WTC11 (cell line): ENCODE data around the gene SERTAD1. TPM values are rescaled to one million over a fixed set of nuclear protein-coding genes. Genes with fewer than 3 reads are reported as not detected.

Source experiments
- ATAC-seq: fragments of 200-7000 bp; cut with Tn5 transposase; 2 replicates; pipeline ENCODE4 v1.10.0; 2021; ENCODE audit warnings: mild to moderate bottlenecking, moderate library complexity
- CTCF ChIA-PET: fragments of 300-600 bp; sonication (Branson Sonifier 250); formaldehyde crosslinking; loops from one replicate; lab custom pipeline; 2021; ENCODE audit warnings: antibody characterized with exemption; lab: Charles Lee
- POLR2A ChIA-PET: fragments of 350-600 bp; sonication (Branson Sonifier 250); formaldehyde crosslinking; loops from one replicate; lab custom pipeline; 2021; ENCODE audit warnings: antibody characterized with exemption; lab: Charles Lee
- DNase-seq: peaks from one replicate; pipeline ENCODE4 v3.0.0; 2021; ENCODE audit warnings: low spot score
- H3K27ac Mint-ChIP-seq: 2 replicates; pipeline ENCODE4 v1.8.0; 2021; ENCODE audit warnings: mixed read lengths
- H3K27me3 Mint-ChIP-seq: 2 replicates; pipeline ENCODE4 v1.8.0; 2021; ENCODE audit warnings: low read depth, mild to moderate bottlenecking, moderate library complexity, mixed read lengths
- H3K36me3 Mint-ChIP-seq: 2 replicates; pipeline ENCODE4 v1.8.0; 2021; ENCODE audit warnings: mixed read lengths
- H3K4me1 Mint-ChIP-seq: 2 replicates; pipeline ENCODE4 v1.8.0; 2022; ENCODE audit warnings: mixed read lengths
- H3K4me3 Mint-ChIP-seq: 2 replicates; pipeline ENCODE4 v1.8.0; 2021; ENCODE audit warnings: mild to moderate bottlenecking, moderate library complexity, mixed read lengths
- H3K9me3 Mint-ChIP-seq: 2 replicates; pipeline ENCODE4 v1.8.0; 2021; ENCODE audit warnings: mixed read lengths
- ATF1 ChIP-seq: sonication (generic); formaldehyde crosslinking; IDR thresholded peaks from 2 replicates; pipeline ENCODE4 v1.8.1; 2023; ENCODE audit warnings: mild to moderate bottlenecking, moderate library complexity, missing genetic modification reagents
- ATF3 ChIP-seq: sonication (generic); formaldehyde crosslinking; conservative IDR thresholded peaks from 2 replicates; pipeline ENCODE4 v1.8.1; 2022; ENCODE audit warnings: mild to moderate bottlenecking, missing genetic modification reagents
- CREM ChIP-seq: sonication (generic); formaldehyde crosslinking; IDR thresholded peaks from 2 replicates; pipeline ENCODE4 v1.8.1; 2022; ENCODE audit warnings: mild to moderate bottlenecking, missing genetic modification reagents, moderate library complexity
- E2F1 ChIP-seq: sonication (generic); formaldehyde crosslinking; IDR thresholded peaks from 2 replicates; pipeline ENCODE4 v1.8.0; 2022; ENCODE audit warnings: mild to moderate bottlenecking, missing genetic modification reagents
- ERG ChIP-seq: fragments of 250-450 bp; sonication (Bioruptor Pico); IDR thresholded peaks from 2 replicates; pipeline ENCODE4 v1.8.0; 2021; ENCODE audit warnings: mild to moderate bottlenecking
- GABPB1 ChIP-seq: sonication (generic); formaldehyde crosslinking; IDR thresholded peaks from 2 replicates; pipeline ENCODE4 v1.8.1; 2023; ENCODE audit warnings: mild to moderate bottlenecking, missing genetic modification reagents
- HMGA2 ChIP-seq: fragments of 250-450 bp; sonication (Bioruptor Pico); IDR thresholded peaks from 2 replicates; pipeline ENCODE4 v1.4.0; 2021; ENCODE audit warnings: mild to moderate bottlenecking, moderate library complexity
- JAZF1 ChIP-seq: fragments of 250-450 bp; sonication (Bioruptor Pico); IDR thresholded peaks from 2 replicates; pipeline ENCODE4 v1.9.0; 2021; ENCODE audit warnings: moderate library complexity, mild to moderate bottlenecking, inconsistent platforms
- MLX ChIP-seq: sonication (generic); formaldehyde crosslinking; IDR thresholded peaks from 2 replicates; pipeline ENCODE4 v1.8.1; 2023; ENCODE audit warnings: mild to moderate bottlenecking, missing genetic modification reagents, moderate library complexity
- NFATC4 ChIP-seq: fragments of 250-450 bp; sonication (Bioruptor Pico); IDR thresholded peaks from 2 replicates; pipeline ENCODE4 v1.9.0; 2021; ENCODE audit warnings: mild to moderate bottlenecking
- PRDM15 ChIP-seq: sonication (generic); formaldehyde crosslinking; IDR thresholded peaks from 2 replicates; pipeline ENCODE4 v1.8.0; 2022; ENCODE audit warnings: missing genetic modification reagents
- PRRX2 ChIP-seq: fragments of 250-450 bp; sonication (Bioruptor Pico); IDR thresholded peaks from 2 replicates; pipeline ENCODE4 v1.8.0; 2021; ENCODE audit warnings: mild to moderate bottlenecking
- TP53 ChIP-seq: sonication (generic); formaldehyde crosslinking; IDR thresholded peaks from 2 replicates; pipeline ENCODE4 v1.8.1; 2023; ENCODE audit warnings: mild to moderate bottlenecking, missing genetic modification reagents
- USF2 ChIP-seq: sonication (generic); formaldehyde crosslinking; IDR thresholded peaks from 2 replicates; pipeline ENCODE4 v1.8.1; 2023; ENCODE audit warnings: mild to moderate bottlenecking, missing genetic modification reagents, moderate library complexity
- ZMAT4 ChIP-seq: fragments of 250-450 bp; sonication (Bioruptor Pico); IDR thresholded peaks from 2 replicates; pipeline ENCODE4 v1.9.0; 2021; ENCODE audit warnings: mild to moderate bottlenecking
- ZNF138 ChIP-seq: sonication (generic); formaldehyde crosslinking; conservative IDR thresholded peaks from 2 replicates; pipeline ENCODE4 v1.8.1; 2022; ENCODE audit warnings: mild to moderate bottlenecking, moderate library complexity, missing genetic modification reagents
- ZNF219 ChIP-seq: sonication (generic); formaldehyde crosslinking; IDR thresholded peaks from 2 replicates; pipeline ENCODE4 v1.8.0; 2023; ENCODE audit warnings: missing genetic modification reagents, mild to moderate bottlenecking, borderline replicate concordance
- ZNF317 ChIP-seq: sonication (generic); formaldehyde crosslinking; IDR thresholded peaks from 2 replicates; pipeline ENCODE4 v1.8.1; 2023; ENCODE audit warnings: low read depth, mild to moderate bottlenecking, moderate library complexity, missing genetic modification reagents, borderline replicate concordance
- ZNF416 ChIP-seq: fragments of 250-450 bp; sonication (Bioruptor Pico); IDR thresholded peaks from 2 replicates; pipeline ENCODE4 v1.9.0; 2021; ENCODE audit warnings: mild to moderate bottlenecking, inconsistent platforms
- ZNF671 ChIP-seq: fragments of 250-450 bp; sonication (Bioruptor Pico); IDR thresholded peaks from 2 replicates; pipeline ENCODE4 v1.8.0; 2021; ENCODE audit warnings: mild to moderate bottlenecking
- total RNA-seq: library from RNA; stranded (reverse); gene quantifications from 3 replicates; pipeline ENCODE4 v1.2.3, GENCODE V29; 2021

Gene SERTAD1
- total RNA-seq, 1 experiment from 2014 or later = 6.8 TPM

- no peaks in the 10 kb centered on the region for H3K36me3 Mint-ChIP-seq
- DNase-seq (no peak), ATAC-seq (no peak)
- no peak overlapping the region for H3K27ac Mint-ChIP-seq
- no peaks in the 10 kb centered on the region for H3K9me3 Mint-ChIP-seq
- peaks cover 10% of the 10 kb centered on the region for H3K4me1 Mint-ChIP-seq
- ChIA-PET CTCF (interaction anchor here (0.9 to 2.0 kb wide), 4 partner anchors 14 to 128 kb away, joined by 3 to 12 read pairs (median 4); no protein-coding TSS in a partner anchor), POLR2A (interaction anchor here (0.6 kb wide), 1 partner anchor 41 kb away, joined by 4 read pairs; no protein-coding TSS in a partner anchor)
- no peak overlapping the region for H3K4me3 Mint-ChIP-seq
- no peak for TF ChIP-seq MLX (CRISPR knock-in tag)
- no peak for TF ChIP-seq USF2 (CRISPR knock-in tag)
- TF ChIP-seq NFATC4 (CRISPR knock-in tag) = no peak
- no peak for TF ChIP-seq ZNF317 (CRISPR knock-in tag)
- no peak for TF ChIP-seq ZNF416 (CRISPR knock-in tag)
- no peak for TF ChIP-seq E2F1 (CRISPR knock-in tag)
- no peak for TF ChIP-seq PRRX2 (CRISPR knock-in tag)
- TF ChIP-seq ZNF219 (CRISPR knock-in tag) = no peak
- no peak for TF ChIP-seq HMGA2 (CRISPR knock-in tag)
- TF ChIP-seq ZNF671 (CRISPR knock-in tag) = no peak
- no peak for TF ChIP-seq ATF3 (CRISPR knock-in tag)
- TF ChIP-seq TP53 (CRISPR knock-in tag) = no peak
- no peak for TF ChIP-seq ATF1 (CRISPR knock-in tag)
- no peak for TF ChIP-seq ZMAT4 (CRISPR knock-in tag)
- TF ChIP-seq GABPB1 (CRISPR knock-in tag) = no peak
- TF ChIP-seq JAZF1 = no peak
- peaks cover 28% of the 10 kb centered on the region for H3K27me3 Mint-ChIP-seq
These were observed 31.0 kb downstream of the SERTAD1 start for GRCh38 chr19:40394816-40395210.

GRCh38 chr19:40393894-40394815 lies 31.6 kb downstream of the SERTAD1 start:
- ChIA-PET POLR2A (interaction anchor here (0.6 kb wide), 1 partner anchor 40 kb away, joined by 4 read pairs; no protein-coding TSS in a partner anchor), CTCF (interaction anchor here (0.7 to 1.8 kb wide), 3 partner anchors 26 to 129 kb away, joined by 3 to 5 read pairs (median 5); no protein-coding TSS in a partner anchor)
- Mint-ChIP-seq H3K4me1 (peaks cover 7% of the 10 kb centered on the region), H3K9me3 (no peaks in the 10 kb centered on the region), H3K36me3 (no peaks in the 10 kb centered on the region), H3K27ac (no peak overlapping the region), H3K4me3 (no peak overlapping the region), H3K27me3 (peaks cover 22% of the 10 kb centered on the region)
- DNase-seq (no peak), ATAC-seq (no peak)
- no peak for TF ChIP-seq MLX (CRISPR knock-in tag)
- TF ChIP-seq ZNF138 (CRISPR knock-in tag) = no peak
- TF ChIP-seq CREM (CRISPR knock-in tag) = no peak
- TF ChIP-seq ERG (CRISPR knock-in tag) = no peak
- no peak for TF ChIP-seq PRDM15 (CRISPR knock-in tag)
